Stomach smooth muscle (tissue), 2 donors: Measurements from ENCODE around the gene ABHD14A.
A peak's percentile ranks its signal among the peaks of the same experiment; 100 is the strongest.

ENCODE experiments used
- H3K27ac ChIP-seq: one replicate; pipeline ENCODE4 v1.7.0; 2013; ENCODE audit warnings: mild to moderate bottlenecking, low read length, inconsistent platforms
- H3K27me3 ChIP-seq, 2 donors: one replicate each; pipeline ENCODE4 v1.7.0; 2013; ENCODE audit warnings: low read length in 2 of 2; ENCODE audit not compliant: insufficient read depth in 2 of 2, control insufficient read depth in 1 of 2
- H3K36me3 ChIP-seq, 2 donors: one replicate each; pipeline ENCODE4 v1.7.0; 2013; ENCODE audit warnings: low read length in 2 of 2; ENCODE audit not compliant: control insufficient read depth in 2 of 2, insufficient read depth in 2 of 2
- H3K4me1 ChIP-seq: one replicate; pipeline ENCODE4 v1.7.0; 2013; ENCODE audit warnings: low read length; ENCODE audit not compliant: control insufficient read depth, insufficient read depth
- H3K4me3 ChIP-seq, 2 donors: one replicate each; pipeline ENCODE4 v1.7.0; 2013; ENCODE audit warnings: low read length in 2 of 2
- H3K9ac ChIP-seq, 2 donors: one replicate each; pipeline ENCODE4 v1.7.0; 2013; ENCODE audit warnings: low read length in 2 of 2, mild to moderate bottlenecking in 1 of 2
- H3K9me3 ChIP-seq, 2 donors: one replicate each; pipeline ENCODE4 v1.7.0; 2013; ENCODE audit warnings: low read length in 2 of 2; ENCODE audit not compliant: control insufficient read depth in 2 of 2
- donor health status: healthy.
- donor health status: Pancreatic carcinoma.

The ABHD14A gene

GRCh38 chr3:51941798-51942602 lies 32.9 kb upstream of the ABHD14A start, which contains the start of the genes PARP3 and RRP9:
Gene PARP3 (plus strand): TSS chr3:51942363. CDS start chr3:51943356, 993 bp downstream.
Gene RRP9 (minus strand): TSS chr3:51941904. CDS start chr3:51941867, 37 bp downstream.
- no peaks in the 10 kb centered on the region for H3K9me3 ChIP-seq

GRCh38 chr3:51942603-51943450 lies 32.0 kb upstream of the ABHD14A start:
- Histone ChIP-seq H3K9ac (peak overlapping the region; percentile 98 to 100), H3K27me3 (no peaks in the 10 kb centered on the region), H3K9me3 (no peaks in the 10 kb centered on the region), H3K36me3 (peaks cover 7 to 13% of the 10 kb centered on the region in 2 donors), H3K4me3 (peak overlapping the region; percentile 86 to 87), H3K4me1 (peaks cover 26% of the 10 kb centered on the region), H3K27ac (peak overlapping the region; percentile 96)

More at GRCh38 chr3:51941798-51942602, 32.9 kb upstream of the ABHD14A start, which contains the start of the genes PARP3 and RRP9:
- Histone ChIP-seq H3K4me1 (peaks cover 26% of the 10 kb centered on the region), H3K27ac (peak within 1 kb of the TSS; percentile 96), H3K36me3 (peaks cover 8 to 17% of the 10 kb centered on the region in 2 donors), H3K27me3 (no peaks in the 10 kb centered on the region), H3K9ac (peak within 1 kb of the TSS; percentile 98 to 100), H3K4me3 (peak within 1 kb of the TSS; percentile 86 to 87)

DNA sequence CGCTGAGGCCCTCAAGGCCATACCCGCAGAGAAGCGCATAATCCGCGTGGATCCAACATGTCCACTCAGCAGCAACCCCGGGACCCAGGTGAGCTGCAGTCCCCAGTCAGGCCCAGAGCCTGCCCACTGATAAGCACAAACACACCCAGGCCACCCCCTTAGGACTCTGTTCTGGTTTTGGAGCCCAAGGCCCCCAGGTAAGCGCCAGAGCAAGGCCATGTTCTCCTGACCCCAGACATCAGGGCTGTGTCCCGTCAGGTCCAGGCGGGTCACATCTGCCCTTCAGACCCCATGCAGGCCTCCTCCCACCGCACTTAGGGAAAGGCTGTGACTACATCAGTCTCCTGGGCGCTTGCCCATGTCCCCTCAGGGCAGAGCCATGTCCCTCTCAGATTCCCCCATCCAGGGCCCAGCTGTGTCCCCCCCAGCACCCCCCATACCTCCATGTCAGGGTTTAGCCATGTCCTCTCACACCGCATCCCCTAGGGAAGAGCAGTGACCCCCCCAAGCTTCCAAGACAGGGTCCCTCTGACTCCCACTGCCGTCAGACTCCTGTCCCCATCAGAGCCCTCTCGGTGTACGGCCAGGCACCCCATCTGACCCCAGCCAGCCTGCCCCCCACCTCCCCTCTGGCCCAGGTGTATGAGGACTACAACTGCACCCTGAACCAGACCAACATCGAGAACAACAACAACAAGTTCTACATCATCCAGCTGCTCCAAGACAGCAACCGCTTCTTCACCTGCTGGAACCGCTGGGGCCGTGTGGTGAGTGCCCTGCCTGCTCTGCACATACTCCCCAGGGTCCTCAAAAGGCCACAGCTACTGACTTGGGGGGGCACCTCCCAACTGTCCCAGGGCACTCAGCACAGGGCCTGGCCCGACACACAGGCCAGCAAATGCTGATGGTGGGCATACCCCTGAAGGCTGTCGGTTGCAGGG lies 31.1 kb upstream of the ABHD14A start:
- H3K9ac ChIP-seq = peak overlapping the region in 1 of 2 donors; percentile 100
- H3K27ac ChIP-seq = peak overlapping the region; percentile 96
- H3K4me3 ChIP-seq = peak overlapping the region; percentile 86 to 87

GRCh38 chr3:51944451-51945021 lies 30.3 kb upstream of the ABHD14A start:
- H3K9me3 ChIP-seq = no peaks in the 10 kb centered on the region
- peaks cover 26% of the 10 kb centered on the region for H3K4me1 ChIP-seq
- H3K27ac ChIP-seq = no peak overlapping the region
- H3K9ac ChIP-seq = no peak overlapping the region
- H3K4me3 ChIP-seq = no peak overlapping the region
- H3K36me3 ChIP-seq = peaks cover 14 to 18% of the 10 kb centered on the region in 2 donors
- H3K27me3 ChIP-seq = no peaks in the 10 kb centered on the region

More for the DNA sequence above, 31.1 kb upstream of the ABHD14A start:
- Histone ChIP-seq H3K9me3 (no peaks in the 10 kb centered on the region), H3K36me3 (peaks cover 11 to 14% of the 10 kb centered on the region in 2 donors), H3K4me1 (peaks cover 26% of the 10 kb centered on the region), H3K27me3 (no peaks in the 10 kb centered on the region)

DNA sequence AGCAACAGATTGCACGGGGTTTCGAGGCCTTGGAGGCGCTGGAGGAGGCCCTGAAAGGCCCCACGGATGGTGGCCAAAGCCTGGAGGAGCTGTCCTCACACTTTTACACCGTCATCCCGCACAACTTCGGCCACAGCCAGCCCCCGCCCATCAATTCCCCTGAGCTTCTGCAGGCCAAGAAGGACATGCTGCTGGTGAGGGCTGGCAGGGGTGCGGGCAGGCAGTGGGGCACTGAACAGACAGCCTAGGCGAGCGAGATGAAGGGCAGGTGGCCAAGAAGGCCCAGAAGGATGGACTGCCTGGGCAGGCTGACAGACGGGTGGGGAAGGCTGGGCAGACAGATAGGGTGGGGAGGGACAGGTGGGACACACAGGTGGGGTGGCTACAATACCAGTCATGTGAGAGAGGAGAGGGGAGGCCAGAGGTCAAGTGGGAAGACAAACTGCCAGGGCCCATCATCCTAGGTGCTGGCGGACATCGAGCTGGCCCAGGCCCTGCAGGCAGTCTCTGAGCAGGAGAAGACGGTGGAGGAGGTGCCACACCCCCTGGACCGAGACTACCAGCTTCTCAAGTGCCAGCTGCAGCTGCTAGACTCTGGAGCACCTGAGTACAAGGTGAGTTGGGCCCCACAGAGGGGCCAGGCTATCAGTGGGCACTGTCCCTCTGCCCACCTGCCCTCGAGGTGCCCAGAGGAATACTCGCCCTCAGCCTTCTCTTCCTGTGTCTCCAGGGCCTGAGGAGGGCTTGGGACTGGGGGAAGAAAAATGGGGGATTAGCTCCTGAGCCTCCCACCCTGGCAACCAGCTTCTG lies 29.6 kb upstream of the ABHD14A start:
- H3K9me3 ChIP-seq = no peaks in the 10 kb centered on the region
- H3K27me3 ChIP-seq = no peaks in the 10 kb centered on the region
- no peak overlapping the region for H3K9ac ChIP-seq
- H3K4me1 ChIP-seq = peaks cover 26% of the 10 kb centered on the region
- no peak overlapping the region for H3K27ac ChIP-seq
- H3K4me3 ChIP-seq = no peak overlapping the region
- peaks cover 14 to 18% of the 10 kb centered on the region in 2 donors for H3K36me3 ChIP-seq

- H3K36me3 ChIP-seq = peaks cover 14 to 18% of the 10 kb centered on the region in 2 donors
- H3K4me1 ChIP-seq = peaks cover 19% of the 10 kb centered on the region
- H3K9ac ChIP-seq = no peak overlapping the region
- no peak overlapping the region for H3K27ac ChIP-seq
- no peaks in the 10 kb centered on the region for H3K9me3 ChIP-seq
- no peaks in the 10 kb centered on the region for H3K27me3 ChIP-seq
- H3K4me3 ChIP-seq = no peak overlapping the region
Observed at GRCh38 chr3:51945926-51946705, 28.7 kb upstream of the ABHD14A start.

GRCh38 chr3:51946796-51947195 lies 28.1 kb upstream of the ABHD14A start:
- Histone ChIP-seq H3K36me3 (peaks cover 14 to 18% of the 10 kb centered on the region in 2 donors), H3K4me3 (no peak overlapping the region), H3K9me3 (no peaks in the 10 kb centered on the region), H3K27ac (no peak overlapping the region), H3K27me3 (no peaks in the 10 kb centered on the region), H3K9ac (no peak overlapping the region), H3K4me1 (peaks cover 15% of the 10 kb centered on the region)

DNA sequence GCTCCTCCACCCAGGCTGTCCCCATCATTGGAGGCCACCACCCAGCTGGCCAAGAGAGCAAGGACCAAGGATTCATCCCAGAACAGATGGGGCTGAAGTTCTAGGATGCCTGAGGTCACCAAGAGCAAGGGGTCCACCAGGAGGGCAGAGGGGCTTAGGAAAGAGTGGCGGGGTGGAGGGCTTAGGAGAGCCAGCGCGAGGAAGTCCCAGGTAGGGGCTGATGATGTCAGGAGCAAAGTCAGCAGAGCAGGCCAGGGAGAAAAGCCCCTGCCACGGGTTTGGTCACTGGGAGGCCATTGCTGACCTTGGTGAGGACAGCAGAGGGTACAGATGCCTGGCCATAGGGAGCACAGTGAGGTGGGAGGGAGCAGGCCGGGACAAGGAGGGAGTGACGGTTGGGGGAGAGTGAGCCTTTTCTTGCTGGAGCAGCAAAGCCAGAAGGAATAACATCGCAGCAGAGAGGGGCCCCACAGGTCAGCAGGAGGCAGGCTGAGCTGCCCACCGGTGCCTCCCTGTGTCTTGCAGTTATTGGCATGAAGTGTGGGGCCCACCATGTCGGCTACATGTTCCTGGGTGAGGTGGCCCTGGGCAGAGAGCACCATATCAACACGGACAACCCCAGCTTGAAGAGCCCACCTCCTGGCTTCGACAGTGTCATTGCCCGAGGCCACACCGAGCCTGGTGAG lies 27.5 kb upstream of the ABHD14A start:
- H3K4me3 ChIP-seq = no peak overlapping the region
- H3K27ac ChIP-seq = no peak overlapping the region
- peaks cover 11% of the 10 kb centered on the region for H3K4me1 ChIP-seq
- no peaks in the 10 kb centered on the region for H3K9me3 ChIP-seq
- peaks cover 14 to 18% of the 10 kb centered on the region in 2 donors for H3K36me3 ChIP-seq
- no peaks in the 10 kb centered on the region for H3K27me3 ChIP-seq
- H3K9ac ChIP-seq = no peak overlapping the region
